Measurements from ENCODE around the gene DNAJB8.

- no peak for TF ChIP-seq POLR2A (IDR thresholded peaks at IDR 0.05)
- TF ChIP-seq, protein P1, sequence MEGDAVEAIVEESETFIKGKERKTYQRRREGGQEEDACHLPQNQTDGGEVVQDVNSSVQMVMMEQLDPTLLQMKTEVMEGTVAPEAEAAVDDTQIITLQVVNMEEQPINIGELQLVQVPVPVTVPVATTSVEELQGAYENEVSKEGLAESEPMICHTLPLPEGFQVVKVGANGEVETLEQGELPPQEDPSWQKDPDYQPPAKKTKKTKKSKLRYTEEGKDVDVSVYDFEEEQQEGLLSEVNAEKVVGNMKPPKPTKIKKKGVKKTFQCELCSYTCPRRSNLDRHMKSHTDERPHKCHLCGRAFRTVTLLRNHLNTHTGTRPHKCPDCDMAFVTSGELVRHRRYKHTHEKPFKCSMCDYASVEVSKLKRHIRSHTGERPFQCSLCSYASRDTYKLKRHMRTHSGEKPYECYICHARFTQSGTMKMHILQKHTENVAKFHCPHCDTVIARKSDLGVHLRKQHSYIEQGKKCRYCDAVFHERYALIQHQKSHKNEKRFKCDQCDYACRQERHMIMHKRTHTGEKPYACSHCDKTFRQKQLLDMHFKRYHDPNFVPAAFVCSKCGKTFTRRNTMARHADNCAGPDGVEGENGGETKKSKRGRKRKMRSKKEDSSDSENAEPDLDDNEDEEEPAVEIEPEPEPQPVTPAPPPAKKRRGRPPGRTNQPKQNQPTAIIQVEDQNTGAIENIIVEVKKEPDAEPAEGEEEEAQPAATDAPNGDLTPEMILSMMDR (IDR thresholded peaks at IDR 0.05), result no peak
Measured at GRCh38 chr3:128490915-128491690, 24.4 kb upstream of the DNAJB8 start.
